Measurements from ENCODE around the gene KCND1. TPM values are rescaled to one million over a fixed set of nuclear protein-coding genes. Genes with fewer than 3 reads are reported as not detected.

Gene KCND1
- total and polyA plus RNA-seq, 2 experiments from 2014 or later: 2.7 to 5.6 TPM

- TF ChIP-seq ZNF462 (CRISPR knock-in tag; IDR thresholded peaks at IDR 0.05) (no peak), EZH2phosphoT487 (IDR thresholded peaks at IDR 0.05; ENCODE audit: unreplicated experiment) (no peak)
Measured at GRCh38 chrX:48934581-48935300, 36.9 kb downstream of the KCND1 start (continued).

GRCh38 chrX:48933757-48934156 lies 37.9 kb downstream of the KCND1 start:
- H3K79me2 ChIP-seq (replicated peaks; ENCODE audit: insufficient read depth): peaks cover 27% of the 10 kb centered on the region
- peaks cover 7% of the 10 kb centered on the region; the same call in 1 of the 2 replicates for H3K4me1 ChIP-seq (ENCODE audit: insufficient read depth)
- H3K9me2 ChIP-seq (ENCODE audit: insufficient read depth): no peaks in the 10 kb centered on the region
- Mint-ChIP-seq H3K27ac (no peak overlapping the region; the same call in 1 of the 2 replicates), H3K4me1 (peaks cover 22% of the 10 kb centered on the region), H3K36me3 (ENCODE audit: low read depth) (peaks cover 54% of the 10 kb centered on the region), H3K4me3 (no peak overlapping the region), H3K9me3 (no peaks in the 10 kb centered on the region), H3K27me3 (ENCODE audit: insufficient read depth, low read depth, poor library complexity) (peaks cover 13% of the 10 kb centered on the region)
- no peaks in the 10 kb centered on the region for H3F3A ChIP-seq (replicated peaks; ENCODE audit: low read depth)
- no peaks in the 10 kb centered on the region for H4K20me1 ChIP-seq (replicated peaks; ENCODE audit: insufficient read depth)
- DNase-seq (ENCODE audit: low spot score) (no peak), ATAC-seq (no peak)
- no peak overlapping the region for H3K4me2 ChIP-seq
- H3K27ac ChIP-seq (ENCODE audit: low read depth): no peak overlapping the region
- no peak overlapping the region for H2AFZ ChIP-seq
- H3K27me3 ChIP-seq (ENCODE audit: insufficient read depth): no peaks in the 10 kb centered on the region
- H3K4me3 ChIP-seq: no peak overlapping the region
- no peaks in the 10 kb centered on the region for H3K36me3 ChIP-seq (ENCODE audit: insufficient read depth)
- TF ChIP-seq STAT1 (IDR thresholded peaks at IDR 0.05; ENCODE audit: unreplicated experiment): no peak
- TF ChIP-seq, protein P1, sequence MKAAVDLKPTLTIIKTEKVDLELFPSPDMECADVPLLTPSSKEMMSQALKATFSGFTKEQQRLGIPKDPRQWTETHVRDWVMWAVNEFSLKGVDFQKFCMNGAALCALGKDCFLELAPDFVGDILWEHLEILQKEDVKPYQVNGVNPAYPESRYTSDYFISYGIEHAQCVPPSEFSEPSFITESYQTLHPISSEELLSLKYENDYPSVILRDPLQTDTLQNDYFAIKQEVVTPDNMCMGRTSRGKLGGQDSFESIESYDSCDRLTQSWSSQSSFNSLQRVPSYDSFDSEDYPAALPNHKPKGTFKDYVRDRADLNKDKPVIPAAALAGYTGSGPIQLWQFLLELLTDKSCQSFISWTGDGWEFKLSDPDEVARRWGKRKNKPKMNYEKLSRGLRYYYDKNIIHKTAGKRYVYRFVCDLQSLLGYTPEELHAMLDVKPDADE (IDR thresholded peaks at IDR 0.05): no peak
- no peak for TF ChIP-seq ZNF462 (CRISPR knock-in tag; IDR thresholded peaks at IDR 0.05)
- TF ChIP-seq CREB1 (CRISPR knock-in tag; IDR thresholded peaks at IDR 0.05; ENCODE audit: low read depth): no peak
- TF ChIP-seq JUNB (IDR thresholded peaks at IDR 0.05; ENCODE audit: unreplicated experiment): no peak
